ENCODE measurements around the gene S1PR2. TPM values are rescaled to one million over a fixed set of nuclear protein-coding genes. Genes with fewer than 3 reads are reported as not detected.
A peak's percentile ranks its signal among the peaks of the same experiment; 100 is the strongest.

S1PR2 gene
- total RNA-seq, 2 donors from 2014 or later, result 6.2 to 6.5 TPM

DNA sequence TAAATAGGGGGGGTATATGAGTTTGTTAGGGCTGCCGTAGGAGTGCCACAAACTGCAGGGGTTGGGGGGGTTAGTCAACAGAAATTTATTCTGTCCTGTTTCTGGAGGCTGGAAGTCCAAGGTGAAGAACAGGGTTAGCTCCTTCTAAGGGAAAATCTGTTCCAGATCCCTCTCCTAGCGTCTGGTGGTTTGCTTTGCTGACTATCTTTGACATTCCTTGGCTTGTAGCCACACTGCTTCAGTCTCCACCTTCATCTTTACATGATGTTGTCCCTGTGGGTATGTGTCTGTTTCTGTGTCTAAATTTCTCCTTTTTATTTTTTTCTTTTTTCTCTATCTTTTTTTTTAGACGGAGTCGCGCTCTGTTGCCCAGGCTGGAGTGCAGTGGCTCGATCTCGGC lies 31.6 kb upstream of the S1PR2 start:
- H3K4me1 Mint-ChIP-seq (ENCODE audit: low read depth in 2 of 2), result peaks cover 0 to 5% of the 10 kb centered on the region in 2 donors
- peaks cover under 1% of the 10 kb centered on the region for H3K36me3 Mint-ChIP-seq
- H3K27ac Mint-ChIP-seq, result no peak overlapping the region
- ATAC-seq, result no peak
- H3K4me3 Mint-ChIP-seq, result no peak overlapping the region
- H3K9me3 Mint-ChIP-seq, result no peaks in the 10 kb centered on the region
- DNase-seq (ENCODE audit: low spot score), result peak; percentile 12
- no peaks in the 10 kb centered on the region for H3K27me3 Mint-ChIP-seq

DNA sequence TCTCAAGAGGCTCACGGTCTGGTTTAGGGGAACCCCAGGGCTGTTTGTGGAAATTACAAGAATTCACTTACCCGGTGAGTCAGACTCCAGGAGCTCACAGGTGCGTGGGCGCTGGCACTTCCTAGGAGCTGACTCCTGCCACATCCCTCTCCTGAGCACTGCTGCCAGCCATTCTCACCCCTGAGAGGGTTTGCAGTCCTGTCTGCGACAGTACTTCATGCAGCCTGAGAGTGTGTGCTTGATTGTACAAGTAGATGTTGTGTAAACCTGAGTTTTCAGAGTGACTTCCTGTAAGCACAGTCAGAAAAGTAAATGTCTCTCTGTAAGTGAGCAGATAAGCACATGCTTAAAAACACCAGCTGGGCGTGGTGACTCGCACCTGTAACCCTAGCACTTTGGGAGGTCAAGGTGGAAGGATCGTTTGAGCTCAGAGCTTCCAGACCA lies 29.0 kb upstream of the S1PR2 start:
- H3K4me3 Mint-ChIP-seq, result no peak overlapping the region

DNA sequence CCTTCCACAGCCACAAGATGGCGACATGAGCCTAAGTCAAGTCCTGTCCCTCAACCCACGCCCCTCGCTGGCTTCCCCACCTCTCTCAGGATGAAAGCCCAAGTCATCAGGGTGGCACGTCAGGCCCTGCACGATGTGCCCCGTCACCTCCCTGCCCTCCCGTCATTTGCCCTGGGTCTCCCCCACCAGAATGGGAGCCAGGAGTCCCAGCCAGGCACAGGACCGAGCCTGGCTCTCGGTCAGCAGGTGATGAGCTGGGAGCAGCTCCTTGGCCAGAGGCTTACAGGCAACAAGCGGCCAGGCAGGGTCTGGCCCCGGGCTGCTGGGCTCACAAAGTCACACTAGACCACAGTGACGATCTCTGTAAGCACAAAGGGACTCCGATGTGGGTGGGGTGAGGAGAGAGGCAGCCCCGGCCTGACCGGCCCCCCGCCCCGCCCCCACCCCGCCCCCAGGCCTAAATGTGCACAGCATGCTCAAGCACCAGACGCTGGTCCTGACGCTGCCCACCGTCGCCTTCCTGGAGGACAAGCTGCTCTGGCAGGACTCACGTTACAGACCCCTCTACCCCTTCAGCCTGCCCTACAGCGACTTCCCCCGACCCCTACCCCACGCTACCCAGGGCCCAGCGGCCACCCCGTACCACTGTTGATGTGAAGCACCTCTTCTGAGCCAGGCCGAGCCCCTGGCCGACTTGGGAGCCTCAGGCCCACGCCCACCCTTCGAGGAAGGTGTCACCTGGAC lies 28.2 kb upstream of the S1PR2 start:
- Mint-ChIP-seq H3K27ac (no peak overlapping the region), H3K4me1 (ENCODE audit: low read depth in 2 of 2) (peaks cover 0 to 6% of the 10 kb centered on the region in 2 donors), H3K36me3 (peaks cover 9% of the 10 kb centered on the region), H3K4me3 (no peak overlapping the region), H3K9me3 (no peaks in the 10 kb centered on the region), H3K27me3 (no peaks in the 10 kb centered on the region)
- ATAC-seq (peak; percentile 78 to 83), DNase-seq (ENCODE audit: low spot score) (peak; percentile 89)

More for the DNA sequence above, 29.0 kb upstream of the S1PR2 start:
- H3K36me3 Mint-ChIP-seq, result peaks cover 9% of the 10 kb centered on the region
- H3K27ac Mint-ChIP-seq, result no peak overlapping the region
- H3K27me3 Mint-ChIP-seq, result no peaks in the 10 kb centered on the region
- DNase-seq (ENCODE audit: low spot score), result peak; percentile 56
- ATAC-seq, result peak; percentile 31 to 37
- peaks cover 0 to 6% of the 10 kb centered on the region in 2 donors for H3K4me1 Mint-ChIP-seq (ENCODE audit: low read depth in 2 of 2)
- no peaks in the 10 kb centered on the region for H3K9me3 Mint-ChIP-seq

DNA sequence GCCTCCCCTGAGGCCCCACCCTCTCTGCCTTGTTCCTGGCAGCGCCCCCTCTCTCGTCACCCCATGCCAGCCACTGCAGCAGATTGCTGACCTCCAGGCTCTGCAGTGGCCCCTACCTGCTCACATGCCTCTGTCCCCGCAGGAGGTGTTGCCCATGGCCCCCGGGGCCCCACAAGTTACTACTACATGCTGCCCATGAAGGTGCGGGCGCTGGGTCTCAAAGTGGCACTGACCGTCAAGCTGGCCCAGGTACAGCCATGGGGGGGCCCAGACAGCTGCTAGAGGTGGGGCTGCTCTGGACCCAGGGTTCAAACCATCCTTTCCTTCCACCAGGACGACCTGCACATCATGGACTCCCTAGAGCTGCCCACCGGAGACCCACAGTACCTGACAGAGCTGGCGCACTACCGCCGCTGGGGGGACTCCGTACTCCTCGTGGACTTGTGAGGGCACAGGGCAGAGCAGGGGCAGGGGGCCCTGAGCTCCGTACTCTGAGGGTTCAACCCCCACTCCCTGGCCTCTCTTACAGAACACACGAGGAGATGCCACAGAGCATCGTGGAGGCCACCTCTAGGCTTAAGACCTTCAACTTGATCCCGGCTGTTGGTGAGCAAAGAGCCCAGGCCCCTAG lies 27.1 kb upstream of the S1PR2 start:
- DNase-seq (ENCODE audit: low spot score) (peak; percentile 57), ATAC-seq (no peak)
- Mint-ChIP-seq H3K9me3 (no peaks in the 10 kb centered on the region), H3K4me1 (ENCODE audit: low read depth in 2 of 2) (peaks cover 8 to 10% of the 10 kb centered on the region in 2 donors), H3K4me3 (no peak overlapping the region), H3K36me3 (peaks cover 17% of the 10 kb centered on the region), H3K27me3 (no peaks in the 10 kb centered on the region), H3K27ac (no peak overlapping the region)

DNA sequence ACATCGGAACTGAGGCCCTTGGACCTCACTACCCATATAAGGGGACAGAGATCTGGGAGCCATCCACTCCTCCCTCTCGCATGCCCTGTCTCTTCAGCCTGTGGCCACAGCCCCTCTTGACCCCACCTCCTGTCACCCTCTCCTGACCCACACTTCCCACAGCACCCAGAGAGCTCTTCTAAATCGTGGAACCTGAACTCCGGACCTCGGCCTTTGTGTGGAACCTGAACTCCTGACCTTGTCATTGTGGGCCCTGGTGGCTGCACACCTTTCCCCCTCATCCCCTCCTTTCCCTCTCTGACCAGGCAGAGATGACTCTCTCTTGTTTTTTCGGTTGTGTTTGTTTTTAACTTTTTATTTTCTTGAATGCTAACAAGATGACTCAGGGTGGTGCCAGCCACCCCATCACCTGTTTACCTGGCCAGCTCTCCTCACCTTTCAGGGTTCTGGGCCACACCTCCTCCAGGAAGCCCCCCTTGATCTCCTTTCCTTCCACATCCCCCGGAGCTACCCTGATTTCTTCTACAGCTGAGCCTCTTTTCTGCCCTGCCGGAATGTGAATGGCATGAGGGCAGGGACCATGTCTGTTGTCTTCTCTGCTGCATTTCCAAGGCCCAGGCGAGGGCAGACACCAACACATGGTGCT lies 26.0 kb upstream of the S1PR2 start:
- H3K4me3 Mint-ChIP-seq, result no peak overlapping the region
- peaks cover 13 to 15% of the 10 kb centered on the region in 2 donors for H3K4me1 Mint-ChIP-seq (ENCODE audit: low read depth in 2 of 2)
- H3K27ac Mint-ChIP-seq, result no peak overlapping the region
- H3K36me3 Mint-ChIP-seq, result peaks cover 17% of the 10 kb centered on the region
- peak; percentile 39 for DNase-seq (ENCODE audit: low spot score)
- no peak for ATAC-seq
- no peaks in the 10 kb centered on the region for H3K9me3 Mint-ChIP-seq
- no peaks in the 10 kb centered on the region for H3K27me3 Mint-ChIP-seq

DNA sequence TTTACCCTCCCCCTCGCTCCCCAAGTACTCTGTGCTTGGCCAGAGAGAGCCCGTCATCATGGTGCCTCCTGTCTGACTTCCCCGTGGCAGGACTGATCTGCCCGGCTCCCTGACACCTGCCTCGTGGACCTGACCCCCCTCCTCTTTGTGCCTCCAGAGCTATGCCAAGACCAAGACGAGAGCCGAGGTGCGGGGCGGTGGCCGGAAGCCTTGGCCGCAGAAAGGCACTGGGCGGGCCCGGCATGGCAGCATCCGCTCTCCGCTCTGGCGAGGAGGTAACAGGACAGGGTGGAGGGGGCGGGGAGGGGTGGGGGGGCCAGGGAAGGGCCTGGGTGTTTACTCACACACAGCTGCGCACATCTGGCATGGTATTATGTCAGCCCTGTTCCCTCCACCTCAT lies 25.4 kb upstream of the S1PR2 start:
- H3K27ac Mint-ChIP-seq, result no peak overlapping the region
- H3K9me3 Mint-ChIP-seq, result no peaks in the 10 kb centered on the region
- H3K4me3 Mint-ChIP-seq, result no peak overlapping the region
- H3K27me3 Mint-ChIP-seq, result no peaks in the 10 kb centered on the region
- peaks cover 17% of the 10 kb centered on the region for H3K36me3 Mint-ChIP-seq
- no peak for ATAC-seq
- DNase-seq (ENCODE audit: low spot score), result peak; percentile 23
- peaks cover 13 to 18% of the 10 kb centered on the region in 2 donors for H3K4me1 Mint-ChIP-seq (ENCODE audit: low read depth in 2 of 2)

DNA sequence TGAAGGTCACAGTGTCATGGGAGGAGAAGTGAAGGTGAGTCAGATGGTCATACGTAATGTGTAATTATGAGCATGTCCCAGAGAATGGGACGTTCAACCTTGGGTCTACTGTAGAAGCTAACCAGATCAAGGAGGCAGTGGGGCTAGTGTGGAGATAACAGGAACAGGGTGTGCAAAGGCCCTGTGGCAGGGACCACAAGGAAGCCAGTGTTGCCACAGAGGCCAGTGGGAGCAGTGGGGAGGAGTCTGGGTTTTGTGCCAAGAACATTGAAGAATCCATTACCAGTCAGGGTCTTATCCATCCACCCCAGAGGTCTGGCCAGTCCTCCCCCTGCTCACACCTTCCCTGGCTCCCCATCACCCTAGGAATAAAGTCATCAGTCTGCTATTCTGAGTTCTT lies 24.2 kb upstream of the S1PR2 start:
- DNase-seq (ENCODE audit: low spot score), result no peak
- no peak overlapping the region for H3K4me3 Mint-ChIP-seq
- H3K4me1 Mint-ChIP-seq (ENCODE audit: low read depth in 2 of 2), result peaks cover 13 to 18% of the 10 kb centered on the region in 2 donors
- ATAC-seq, result no peak
- H3K36me3 Mint-ChIP-seq, result peaks cover 17% of the 10 kb centered on the region
- H3K27me3 Mint-ChIP-seq, result no peaks in the 10 kb centered on the region
- H3K9me3 Mint-ChIP-seq, result no peaks in the 10 kb centered on the region
- no peak overlapping the region for H3K27ac Mint-ChIP-seq

DNA sequence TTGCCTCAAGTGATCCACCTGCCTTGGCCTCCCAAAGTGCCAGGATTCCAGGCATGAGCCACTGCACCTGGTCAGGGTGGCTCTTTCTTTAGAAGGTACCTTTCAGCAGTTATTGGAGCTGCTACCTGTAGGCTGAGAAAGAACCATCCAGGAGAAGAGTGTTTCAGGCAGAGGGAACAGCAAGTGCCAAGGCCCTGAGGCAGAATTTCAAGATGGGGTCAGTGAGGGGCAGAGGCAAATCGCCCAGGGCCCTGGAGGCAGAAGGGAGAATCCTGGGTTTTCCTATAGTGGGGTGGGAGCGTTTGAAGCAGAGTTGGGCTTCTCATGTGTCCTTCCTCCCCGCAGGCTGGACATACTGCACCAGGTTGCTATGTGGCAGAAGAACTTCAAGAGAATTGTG lies 23.1 kb upstream of the S1PR2 start:
- Mint-ChIP-seq H3K4me3 (peak overlapping the region; percentile 5), H3K27me3 (no peaks in the 10 kb centered on the region), H3K36me3 (peaks cover 17% of the 10 kb centered on the region), H3K27ac (no peak overlapping the region), H3K4me1 (ENCODE audit: low read depth in 2 of 2) (peaks cover 13 to 18% of the 10 kb centered on the region in 2 donors), H3K9me3 (no peaks in the 10 kb centered on the region)
- ATAC-seq (no peak), DNase-seq (ENCODE audit: low spot score) (no peak)

DNA sequence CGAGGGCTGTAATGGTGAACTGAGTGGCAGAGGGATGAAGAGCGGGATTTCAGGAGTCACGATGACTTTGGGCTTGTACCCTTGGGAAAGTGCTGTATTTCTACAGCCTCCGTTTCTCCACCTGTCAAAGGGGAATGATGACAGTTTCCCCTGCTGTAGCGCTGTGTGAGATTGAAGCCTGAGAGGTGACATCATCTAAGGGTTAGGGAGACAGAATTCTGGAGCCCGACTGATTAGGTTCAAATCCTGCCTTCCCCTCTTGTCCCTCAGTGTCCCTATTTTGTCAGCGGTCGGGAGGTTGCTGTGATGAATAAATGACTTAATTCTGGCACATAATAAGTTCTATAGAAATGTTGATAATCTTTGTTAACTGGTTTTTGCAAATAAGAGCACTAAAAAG lies 21.6 kb upstream of the S1PR2 start:
- H3K4me3 Mint-ChIP-seq, result peak overlapping the region; percentile 96
- peak overlapping the region; percentile 84 to 92 for H3K27ac Mint-ChIP-seq
- no peaks in the 10 kb centered on the region for H3K9me3 Mint-ChIP-seq
- no peaks in the 10 kb centered on the region for H3K27me3 Mint-ChIP-seq
- DNase-seq (ENCODE audit: low spot score), result peak; percentile 13
- no peak for ATAC-seq
- H3K4me1 Mint-ChIP-seq (ENCODE audit: low read depth in 2 of 2), result peaks cover 13 to 18% of the 10 kb centered on the region in 2 donors
- peaks cover 15% of the 10 kb centered on the region for H3K36me3 Mint-ChIP-seq

DNA sequence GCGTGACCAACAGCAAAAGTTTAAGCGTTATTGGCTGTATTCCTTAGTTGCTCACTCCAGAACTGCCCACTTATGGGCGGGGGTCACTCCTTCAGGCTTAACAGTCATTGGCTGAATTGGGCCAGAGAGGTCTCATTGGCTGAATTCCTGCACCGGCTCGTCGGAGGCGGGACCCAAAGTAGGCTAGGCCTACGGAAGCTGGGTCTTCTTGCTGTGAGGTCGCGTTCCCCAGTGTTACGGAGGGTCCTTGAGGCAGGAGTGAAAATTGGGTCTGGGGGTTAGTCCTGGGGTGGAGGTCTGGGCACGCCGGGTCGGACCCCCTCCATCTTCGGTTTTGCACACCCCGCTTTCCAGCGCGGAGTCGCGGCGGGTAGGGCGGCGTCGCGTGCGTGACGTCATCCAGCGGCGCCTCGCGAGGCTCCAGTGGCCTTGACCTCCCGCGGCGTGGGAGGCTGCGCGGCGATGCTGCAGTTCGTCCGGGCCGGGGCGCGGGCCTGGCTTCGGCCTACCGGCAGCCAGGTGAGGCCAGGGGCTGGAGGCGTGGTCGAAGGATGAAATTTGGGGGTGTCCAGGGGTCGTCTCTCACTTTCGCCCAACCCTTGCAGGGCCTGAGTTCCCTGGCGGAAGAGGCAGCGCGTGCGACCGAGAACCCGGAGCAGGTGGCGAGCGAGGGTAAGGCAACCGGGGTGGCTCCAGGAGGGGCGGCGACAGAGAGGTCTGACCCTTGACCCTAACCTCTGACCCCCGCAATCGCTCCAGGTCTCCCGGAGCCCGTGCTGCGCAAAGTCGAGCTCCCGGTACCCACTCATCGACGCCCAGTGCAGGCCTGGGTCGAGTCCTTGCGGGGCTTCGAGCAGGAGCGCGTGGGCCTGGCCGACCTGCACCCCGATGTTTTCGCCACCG lies 20.9 kb upstream of the S1PR2 start, which contains the start of gene MRPL4:
Gene MRPL4, plus strand, starts transcription at position 423 of the 903 bp plus-strand sequence. Its CDS starts 40 bp downstream, at position 463.
- H3K4me3 Mint-ChIP-seq, result peak within 1 kb of the TSS; percentile 96
- H3K9me3 Mint-ChIP-seq, result no peaks in the 10 kb centered on the region
- H3K27me3 Mint-ChIP-seq, result no peaks in the 10 kb centered on the region
- peaks cover 13 to 14% of the 10 kb centered on the region in 2 donors for H3K4me1 Mint-ChIP-seq (ENCODE audit: low read depth in 2 of 2)
- peak; percentile 97 to 98 for ATAC-seq
- peak; percentile 98 for DNase-seq (ENCODE audit: low spot score)
- peak within 1 kb of the TSS; percentile 84 to 92 for H3K27ac Mint-ChIP-seq
- peaks cover 9% of the 10 kb centered on the region for H3K36me3 Mint-ChIP-seq

DNA sequence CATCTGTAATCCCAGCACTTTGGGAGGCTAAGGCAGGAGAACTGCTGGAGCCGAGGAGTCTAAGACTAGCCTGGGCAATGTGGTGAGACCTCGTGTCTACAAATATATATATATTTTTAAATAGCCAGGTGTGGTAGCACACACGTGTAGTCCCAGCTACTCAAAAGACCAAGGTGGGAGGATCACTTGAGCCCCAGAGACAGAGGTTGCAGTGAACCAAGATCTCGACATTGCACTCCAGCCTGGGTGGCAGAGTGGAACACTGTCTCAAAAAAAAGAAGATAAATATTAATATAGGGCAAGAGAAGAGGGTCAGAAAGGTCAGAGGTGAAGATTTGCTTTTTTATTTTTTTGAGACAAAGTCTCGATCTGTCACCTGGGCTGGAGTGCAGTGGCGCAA lies 15.4 kb upstream of the S1PR2 start:
- ATAC-seq (no peak), DNase-seq (ENCODE audit: low spot score) (no peak)
- no peaks in the 10 kb centered on the region for H3K36me3 Mint-ChIP-seq
- no peaks in the 10 kb centered on the region for H3K27me3 Mint-ChIP-seq
- no peak overlapping the region for H3K27ac Mint-ChIP-seq
- peaks cover 0 to 2% of the 10 kb centered on the region in 2 donors for H3K4me1 Mint-ChIP-seq (ENCODE audit: low read depth in 2 of 2)
- no peaks in the 10 kb centered on the region for H3K9me3 Mint-ChIP-seq
- H3K4me3 Mint-ChIP-seq, result no peak overlapping the region

DNA sequence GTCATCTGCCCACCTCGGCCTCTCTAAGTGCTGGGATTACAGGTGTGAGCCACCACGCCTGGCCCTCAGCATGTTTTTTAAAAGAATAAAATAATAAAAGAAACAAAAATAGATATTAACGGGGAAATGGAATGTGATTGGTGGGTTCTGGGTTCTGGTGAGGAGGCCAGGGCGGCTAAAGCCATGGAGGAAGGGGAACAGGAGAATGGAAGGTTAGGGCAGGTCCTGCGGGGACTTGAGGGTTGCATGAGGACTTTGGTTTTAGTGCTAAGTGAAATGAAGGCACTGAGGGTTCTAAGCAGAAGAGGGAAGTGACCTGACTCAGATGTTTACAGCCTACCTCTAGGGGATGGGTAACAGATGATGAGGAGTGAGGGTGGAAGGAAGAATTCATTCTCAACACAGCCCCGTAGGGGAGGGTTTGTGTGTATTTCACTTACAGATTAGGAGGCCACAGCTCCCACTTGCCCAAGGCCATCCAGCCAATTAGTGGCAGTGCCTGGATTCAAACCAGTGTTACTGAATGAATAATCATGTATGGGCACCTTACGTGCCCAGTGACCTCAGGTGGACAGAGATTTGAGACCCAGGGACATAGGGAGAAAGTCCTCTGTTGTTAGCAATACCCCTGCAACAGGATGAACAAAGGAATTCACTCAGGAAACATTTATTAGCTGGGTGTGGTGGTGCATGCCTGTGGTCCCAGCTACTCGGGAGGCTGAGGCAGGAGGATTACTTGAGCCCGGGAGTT lies 14.2 kb upstream of the S1PR2 start:
- no peaks in the 10 kb centered on the region for H3K9me3 Mint-ChIP-seq
- H3K4me1 Mint-ChIP-seq (ENCODE audit: low read depth in 2 of 2), result peaks cover 0 to 2% of the 10 kb centered on the region in 2 donors
- no peak for ATAC-seq
- H3K27me3 Mint-ChIP-seq, result no peaks in the 10 kb centered on the region
- no peaks in the 10 kb centered on the region for H3K36me3 Mint-ChIP-seq
- no peak overlapping the region for H3K27ac Mint-ChIP-seq
- no peak for DNase-seq (ENCODE audit: low spot score)
- no peak overlapping the region for H3K4me3 Mint-ChIP-seq

DNA sequence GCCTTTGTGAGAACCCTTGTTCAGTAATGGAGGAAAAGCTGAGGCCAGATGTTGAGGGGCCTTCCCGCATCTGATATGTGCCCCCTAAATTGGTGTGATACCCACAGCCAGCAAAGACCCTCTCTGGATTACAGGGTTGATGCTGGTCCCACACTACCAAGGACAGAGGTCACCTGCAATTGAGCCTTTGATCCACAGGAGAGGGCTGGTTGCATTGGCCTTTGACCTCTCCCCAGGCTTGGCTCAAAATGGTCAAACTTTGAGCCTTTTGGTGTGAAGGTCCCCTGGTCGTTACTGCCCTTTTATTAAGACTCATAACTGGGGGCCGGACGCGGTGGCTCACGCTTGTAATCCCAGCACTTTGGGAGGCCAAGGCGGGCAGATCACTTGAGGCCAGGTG lies 12.5 kb upstream of the S1PR2 start:
- Mint-ChIP-seq H3K27ac (no peak overlapping the region), H3K27me3 (no peaks in the 10 kb centered on the region), H3K4me3 (no peak overlapping the region), H3K36me3 (no peaks in the 10 kb centered on the region), H3K4me1 (ENCODE audit: low read depth in 2 of 2) (peaks cover 0 to 3% of the 10 kb centered on the region in 2 donors), H3K9me3 (no peaks in the 10 kb centered on the region)
- no peak for ATAC-seq
- no peak for DNase-seq (ENCODE audit: low spot score)

All from natural killer cell treated with Interleukin-12 subunit alpha and Interleukin-12 subunit beta and Interleukin-15 and Interleukin-18, amount 100 ng/mL, for 72 hours (primary cell).